SK-N-SH treated with all-trans-retinoic acid at 6 μM for 48 hours (cell line): ENCODE results near the gene NFIA.

Experiments used
- ATAC-seq: fragments of 200-7000 bp; cut with Tn5 transposase; 3 replicates; pipeline ENCODE4 v1.9.1; 2020; ENCODE audit warnings: mild to moderate bottlenecking, moderate library complexity
- ARNTL ChIP-seq: fragments of 450-650 bp; formaldehyde crosslinking; IDR thresholded peaks from 2 replicates; pipeline ENCODE4 v1.5.0; 2020; ENCODE audit warnings: low read depth, mild to moderate bottlenecking, moderate library complexity, borderline replicate concordance
- BACH2 ChIP-seq: fragments of 250-450 bp; sonication (Bioruptor Pico); IDR thresholded peaks from 2 replicates; pipeline ENCODE4 v1.9.0; 2021; ENCODE audit warnings: mild to moderate bottlenecking, borderline replicate concordance
- CSDC2 ChIP-seq: fragments of 250-450 bp; sonication (Bioruptor Pico); IDR thresholded peaks from 2 replicates; pipeline ENCODE4 v1.5.0; 2020; ENCODE audit warnings: mild to moderate bottlenecking, moderate library complexity
- ESRRG ChIP-seq: fragments of 250-450 bp; sonication (Bioruptor Pico); IDR thresholded peaks from 2 replicates; pipeline ENCODE4 v1.6.1; 2021; ENCODE audit warnings: mild to moderate bottlenecking
- GLIS3 ChIP-seq: fragments of 250-450 bp; sonication (Bioruptor Pico); IDR thresholded peaks from 2 replicates; pipeline ENCODE4 v1.5.0; 2020; ENCODE audit warnings: mild to moderate bottlenecking, moderate library complexity
- ISL1 ChIP-seq: fragments of 250-450 bp; sonication (Bioruptor Pico); IDR thresholded peaks from 2 replicates; pipeline ENCODE4 v2.1.2; 2022; ENCODE audit warnings: mild to moderate bottlenecking, moderate library complexity
- OSR1 ChIP-seq: fragments of 250-450 bp; sonication (Bioruptor Pico); IDR thresholded peaks from 2 replicates; pipeline ENCODE4 v1.8.0; 2022; ENCODE audit warnings: moderate library complexity, mild to moderate bottlenecking, inconsistent platforms
- PPARA ChIP-seq: fragments of 250-450 bp; sonication (Bioruptor Pico); IDR thresholded peaks from 2 replicates; pipeline ENCODE4 v1.5.0; 2020; ENCODE audit warnings: mild to moderate bottlenecking, borderline replicate concordance
- SNAI2 ChIP-seq: fragments of 250-450 bp; sonication (Bioruptor Pico); IDR thresholded peaks from 2 replicates; pipeline ENCODE4 v1.5.0; 2020; ENCODE audit warnings: mild to moderate bottlenecking, moderate library complexity
- TCF4 ChIP-seq: fragments of 250-450 bp; sonication (Bioruptor Pico); IDR thresholded peaks from 2 replicates; pipeline ENCODE4 v1.8.0; 2021; ENCODE audit warnings: mild to moderate bottlenecking, moderate library complexity, borderline replicate concordance
- TOX ChIP-seq: fragments of 250-450 bp; sonication (Bioruptor Pico); IDR thresholded peaks from 2 replicates; pipeline ENCODE4 v1.8.0; 2021; ENCODE audit warnings: mild to moderate bottlenecking, moderate library complexity, borderline replicate concordance
- ZC3H10 ChIP-seq: fragments of 250-450 bp; sonication (Bioruptor Pico); IDR thresholded peaks from 2 replicates; pipeline ENCODE4 v1.5.1; 2021; ENCODE audit warnings: mild to moderate bottlenecking, moderate library complexity
- ZFP3 ChIP-seq: fragments of 250-450 bp; sonication (Bioruptor Pico); IDR thresholded peaks from 2 replicates; pipeline ENCODE4 v1.5.0; 2020; ENCODE audit warnings: mild to moderate bottlenecking, moderate library complexity
- ZFP30 ChIP-seq: fragments of 450-650 bp; formaldehyde crosslinking; IDR thresholded peaks from 2 replicates; pipeline ENCODE4 v1.5.0; 2022; ENCODE audit warnings: mild to moderate bottlenecking, moderate library complexity
- ZNF565 ChIP-seq: fragments of 450-650 bp; formaldehyde crosslinking; conservative IDR thresholded peaks from 2 replicates; pipeline ENCODE4 v1.5.0; 2020; ENCODE audit warnings: low read depth, mild to moderate bottlenecking, moderate library complexity
- ZNF70 ChIP-seq: fragments of 450-650 bp; formaldehyde crosslinking; IDR thresholded peaks from 2 replicates; pipeline ENCODE4 v1.5.0; 2020; ENCODE audit warnings: mild to moderate bottlenecking, moderate library complexity
- TF ChIP-seq, protein P1 (sequence below): fragments of 250-450 bp; sonication (Bioruptor Pico); IDR thresholded peaks from 2 replicates; pipeline ENCODE4 v1.5.1; 2020; ENCODE audit warnings: low read depth, mild to moderate bottlenecking, moderate library complexity
- TF ChIP-seq, protein P2 (sequence below): fragments of 250-450 bp; sonication (Bioruptor Pico); IDR thresholded peaks from 2 replicates; pipeline ENCODE4 v1.5.0; 2020; ENCODE audit warnings: mild to moderate bottlenecking, moderate library complexity
- TF ChIP-seq, protein P3 (sequence below): fragments of 250-450 bp; sonication (Bioruptor Pico); IDR thresholded peaks from 2 replicates; pipeline ENCODE4 v1.8.0; 2021; ENCODE audit warnings: low read depth, mild to moderate bottlenecking, moderate library complexity, borderline replicate concordance
- TF ChIP-seq, protein P4 (sequence below): fragments of 250-450 bp; sonication (Bioruptor Pico); IDR thresholded peaks from 2 replicates; pipeline ENCODE4 v1.8.0; 2020; ENCODE audit warnings: mild to moderate bottlenecking, moderate library complexity, borderline replicate concordance
- TF ChIP-seq, protein P5 (sequence below): fragments of 250-450 bp; sonication (Bioruptor Pico); IDR thresholded peaks from 2 replicates; pipeline ENCODE4 v1.5.1; 2021; ENCODE audit warnings: mild to moderate bottlenecking, moderate library complexity

Gene NFIA

DNA sequence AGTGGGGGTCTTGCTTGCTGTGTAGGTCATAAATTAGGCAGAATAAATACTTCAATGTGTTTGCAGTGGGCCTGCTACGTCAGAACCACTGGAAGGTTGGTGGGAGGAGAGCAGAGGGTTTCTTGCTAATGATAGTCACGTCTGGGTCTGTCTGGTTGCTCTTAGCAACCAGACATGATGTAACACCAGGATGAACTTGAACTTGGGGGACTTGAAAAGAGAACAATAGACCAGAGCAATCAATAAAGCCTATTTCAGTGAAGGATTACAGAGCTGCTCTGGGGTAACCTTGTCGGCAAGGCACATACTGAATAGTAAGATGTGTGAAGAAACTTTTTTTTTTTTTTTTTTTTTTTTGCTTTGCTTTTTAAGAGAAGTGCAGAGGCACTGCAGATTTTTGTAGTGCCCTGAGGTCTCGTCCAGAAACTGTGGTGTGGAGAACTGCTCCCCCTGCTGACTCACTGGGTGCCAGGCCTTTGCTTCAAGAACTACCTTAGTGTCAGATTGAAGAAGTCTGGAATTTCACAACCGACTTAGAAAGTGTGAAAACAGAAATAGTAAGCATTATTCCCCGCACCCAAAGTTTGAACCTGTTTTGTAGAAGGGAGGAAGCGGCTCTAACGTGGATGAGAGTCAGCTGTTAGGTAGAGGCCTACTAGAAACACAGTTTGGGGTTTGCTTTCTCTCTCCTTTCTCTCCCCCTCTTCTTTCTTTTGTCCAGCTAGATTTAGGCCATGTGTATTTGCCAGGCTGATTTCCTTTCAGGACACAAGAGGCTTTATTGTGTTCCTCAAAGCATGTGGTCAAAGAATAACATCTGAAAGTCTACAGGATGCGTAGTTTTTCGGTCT lies 371.0 kb downstream of the NFIA start:
- ATAC-seq, result peak; percentile 97
- TF ChIP-seq, protein P1, sequence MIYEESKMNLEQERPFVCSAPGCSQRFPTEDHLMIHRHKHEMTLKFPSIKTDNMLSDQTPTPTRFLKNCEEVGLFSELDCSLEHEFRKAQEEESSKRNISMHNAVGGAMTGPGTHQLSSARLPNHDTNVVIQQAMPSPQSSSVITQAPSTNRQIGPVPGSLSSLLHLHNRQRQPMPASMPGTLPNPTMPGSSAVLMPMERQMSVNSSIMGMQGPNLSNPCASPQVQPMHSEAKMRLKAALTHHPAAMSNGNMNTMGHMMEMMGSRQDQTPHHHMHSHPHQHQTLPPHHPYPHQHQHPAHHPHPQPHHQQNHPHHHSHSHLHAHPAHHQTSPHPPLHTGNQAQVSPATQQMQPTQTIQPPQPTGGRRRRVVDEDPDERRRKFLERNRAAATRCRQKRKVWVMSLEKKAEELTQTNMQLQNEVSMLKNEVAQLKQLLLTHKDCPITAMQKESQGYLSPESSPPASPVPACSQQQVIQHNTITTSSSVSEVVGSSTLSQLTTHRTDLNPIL, result no peak
- TF ChIP-seq ISL1 (CRISPR knock-in tag), result 0 out of 2 replicates have a peak, but pooled peaks have one; percentile 8
- TF ChIP-seq GLIS3 (CRISPR knock-in tag), result no peak
- no peak; the same call in 1 of the 2 replicates for TF ChIP-seq ZNF565
- no peak for TF ChIP-seq ZFP30 (CRISPR knock-in tag)
- no peak; the same call in 1 of the 2 replicates for TF ChIP-seq ZNF70 (CRISPR knock-in tag)
- TF ChIP-seq TCF4, result no peak
- TF ChIP-seq, protein P2, sequence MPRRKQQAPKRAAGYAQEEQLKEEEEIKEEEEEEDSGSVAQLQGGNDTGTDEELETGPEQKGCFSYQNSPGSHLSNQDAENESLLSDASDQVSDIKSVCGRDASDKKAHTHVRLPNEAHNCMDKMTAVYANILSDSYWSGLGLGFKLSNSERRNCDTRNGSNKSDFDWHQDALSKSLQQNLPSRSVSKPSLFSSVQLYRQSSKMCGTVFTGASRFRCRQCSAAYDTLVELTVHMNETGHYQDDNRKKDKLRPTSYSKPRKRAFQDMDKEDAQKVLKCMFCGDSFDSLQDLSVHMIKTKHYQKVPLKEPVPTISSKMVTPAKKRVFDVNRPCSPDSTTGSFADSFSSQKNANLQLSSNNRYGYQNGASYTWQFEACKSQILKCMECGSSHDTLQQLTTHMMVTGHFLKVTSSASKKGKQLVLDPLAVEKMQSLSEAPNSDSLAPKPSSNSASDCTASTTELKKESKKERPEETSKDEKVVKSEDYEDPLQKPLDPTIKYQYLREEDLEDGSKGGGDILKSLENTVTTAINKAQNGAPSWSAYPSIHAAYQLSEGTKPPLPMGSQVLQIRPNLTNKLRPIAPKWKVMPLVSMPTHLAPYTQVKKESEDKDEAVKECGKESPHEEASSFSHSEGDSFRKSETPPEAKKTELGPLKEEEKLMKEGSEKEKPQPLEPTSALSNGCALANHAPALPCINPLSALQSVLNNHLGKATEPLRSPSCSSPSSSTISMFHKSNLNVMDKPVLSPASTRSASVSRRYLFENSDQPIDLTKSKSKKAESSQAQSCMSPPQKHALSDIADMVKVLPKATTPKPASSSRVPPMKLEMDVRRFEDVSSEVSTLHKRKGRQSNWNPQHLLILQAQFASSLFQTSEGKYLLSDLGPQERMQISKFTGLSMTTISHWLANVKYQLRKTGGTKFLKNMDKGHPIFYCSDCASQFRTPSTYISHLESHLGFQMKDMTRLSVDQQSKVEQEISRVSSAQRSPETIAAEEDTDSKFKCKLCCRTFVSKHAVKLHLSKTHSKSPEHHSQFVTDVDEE (CRISPR knock-in tag), result no peak

DNA sequence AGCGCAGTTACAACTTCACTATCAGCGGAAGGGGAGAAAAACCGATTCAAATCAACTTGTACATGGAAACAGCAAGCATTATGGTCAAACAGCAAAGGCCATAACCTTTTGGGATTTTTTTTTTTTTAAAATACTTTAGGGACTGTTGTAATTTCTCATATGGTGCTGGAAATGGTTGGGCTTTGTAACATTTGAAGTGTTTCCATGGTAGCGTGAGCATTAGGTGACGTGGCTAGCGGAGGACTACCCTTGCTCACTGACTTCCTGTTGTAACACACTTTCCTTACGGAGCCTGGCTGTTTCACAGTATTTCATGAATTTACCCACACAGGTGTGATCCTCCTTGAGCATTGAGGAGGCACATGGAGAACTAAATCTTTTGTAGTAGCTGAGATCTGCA lies 373.0 kb downstream of the NFIA start:
- ATAC-seq, result no peak
- TF ChIP-seq CSDC2 (CRISPR knock-in tag) (no peak), OSR1 (CRISPR knock-in tag) (no peak), ISL1 (CRISPR knock-in tag) (no peak), TCF4 (no peak), ZC3H10 (CRISPR knock-in tag) (no peak), ESRRG (CRISPR knock-in tag) (no peak), BACH2 (CRISPR knock-in tag) (no peak), SNAI2 (CRISPR knock-in tag) (no peak), ZNF70 (CRISPR knock-in tag) (no peak), ZFP3 (CRISPR knock-in tag) (no peak), TOX (CRISPR knock-in tag) (no peak), ARNTL (CRISPR knock-in tag) (no peak)
- TF ChIP-seq, protein P3, sequence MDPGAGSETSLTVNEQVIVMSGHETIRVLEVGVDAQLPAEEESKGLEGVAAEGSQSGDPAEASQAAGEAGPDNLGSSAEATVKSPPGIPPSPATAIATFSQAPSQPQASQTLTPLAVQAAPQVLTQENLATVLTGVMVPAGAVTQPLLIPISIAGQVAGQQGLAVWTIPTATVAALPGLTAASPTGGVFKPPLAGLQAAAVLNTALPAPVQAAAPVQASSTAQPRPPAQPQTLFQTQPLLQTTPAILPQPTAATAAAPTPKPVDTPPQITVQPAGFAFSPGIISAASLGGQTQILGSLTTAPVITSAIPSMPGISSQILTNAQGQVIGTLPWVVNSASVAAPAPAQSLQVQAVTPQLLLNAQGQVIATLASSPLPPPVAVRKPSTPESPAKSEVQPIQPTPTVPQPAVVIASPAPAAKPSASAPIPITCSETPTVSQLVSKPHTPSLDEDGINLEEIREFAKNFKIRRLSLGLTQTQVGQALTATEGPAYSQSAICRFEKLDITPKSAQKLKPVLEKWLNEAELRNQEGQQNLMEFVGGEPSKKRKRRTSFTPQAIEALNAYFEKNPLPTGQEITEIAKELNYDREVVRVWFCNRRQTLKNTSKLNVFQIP, result no peak
- TF ChIP-seq, protein P1, result no peak

DNA sequence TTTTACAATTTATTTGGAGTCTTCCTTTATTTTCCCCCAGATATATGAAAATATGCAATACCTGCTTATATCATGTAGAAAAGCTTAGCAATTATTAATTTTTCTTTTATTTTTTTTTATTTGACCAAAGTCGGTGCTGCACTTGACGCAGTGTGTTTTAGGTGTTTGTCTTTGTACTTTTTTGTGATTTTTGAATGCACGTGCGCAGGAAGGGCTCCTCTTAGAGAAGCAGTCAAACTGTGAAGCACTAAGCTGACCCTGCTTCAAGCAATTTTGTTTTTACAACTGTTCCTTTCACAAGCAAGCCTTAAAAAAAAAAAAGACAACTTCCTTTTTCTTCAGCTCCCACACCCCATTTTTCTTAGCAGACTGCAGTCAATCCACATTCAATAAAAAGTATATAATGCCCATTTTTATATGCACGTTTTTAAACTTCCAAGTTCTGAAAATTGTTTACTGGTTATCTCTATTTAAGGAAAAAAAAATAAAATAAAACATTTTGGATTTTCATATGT lies 375.2 kb downstream of the NFIA start:
- ATAC-seq, result no peak
- TF ChIP-seq ARNTL (CRISPR knock-in tag) (no peak), TOX (CRISPR knock-in tag) (no peak), CSDC2 (CRISPR knock-in tag) (no peak), ZNF70 (CRISPR knock-in tag) (no peak), ZC3H10 (CRISPR knock-in tag) (no peak), GLIS3 (CRISPR knock-in tag) (no peak), PPARA (CRISPR knock-in tag) (no peak)
- TF ChIP-seq, protein P4, sequence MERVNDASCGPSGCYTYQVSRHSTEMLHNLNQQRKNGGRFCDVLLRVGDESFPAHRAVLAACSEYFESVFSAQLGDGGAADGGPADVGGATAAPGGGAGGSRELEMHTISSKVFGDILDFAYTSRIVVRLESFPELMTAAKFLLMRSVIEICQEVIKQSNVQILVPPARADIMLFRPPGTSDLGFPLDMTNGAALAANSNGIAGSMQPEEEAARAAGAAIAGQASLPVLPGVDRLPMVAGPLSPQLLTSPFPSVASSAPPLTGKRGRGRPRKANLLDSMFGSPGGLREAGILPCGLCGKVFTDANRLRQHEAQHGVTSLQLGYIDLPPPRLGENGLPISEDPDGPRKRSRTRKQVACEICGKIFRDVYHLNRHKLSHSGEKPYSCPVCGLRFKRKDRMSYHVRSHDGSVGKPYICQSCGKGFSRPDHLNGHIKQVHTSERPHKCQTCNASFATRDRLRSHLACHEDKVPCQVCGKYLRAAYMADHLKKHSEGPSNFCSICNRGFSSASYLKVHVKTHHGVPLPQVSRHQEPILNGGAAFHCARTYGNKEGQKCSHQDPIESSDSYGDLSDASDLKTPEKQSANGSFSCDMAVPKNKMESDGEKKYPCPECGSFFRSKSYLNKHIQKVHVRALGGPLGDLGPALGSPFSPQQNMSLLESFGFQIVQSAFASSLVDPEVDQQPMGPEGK (CRISPR knock-in tag), result no peak
- TF ChIP-seq, protein P2 (CRISPR knock-in tag), result no peak
- TF ChIP-seq, protein P5, sequence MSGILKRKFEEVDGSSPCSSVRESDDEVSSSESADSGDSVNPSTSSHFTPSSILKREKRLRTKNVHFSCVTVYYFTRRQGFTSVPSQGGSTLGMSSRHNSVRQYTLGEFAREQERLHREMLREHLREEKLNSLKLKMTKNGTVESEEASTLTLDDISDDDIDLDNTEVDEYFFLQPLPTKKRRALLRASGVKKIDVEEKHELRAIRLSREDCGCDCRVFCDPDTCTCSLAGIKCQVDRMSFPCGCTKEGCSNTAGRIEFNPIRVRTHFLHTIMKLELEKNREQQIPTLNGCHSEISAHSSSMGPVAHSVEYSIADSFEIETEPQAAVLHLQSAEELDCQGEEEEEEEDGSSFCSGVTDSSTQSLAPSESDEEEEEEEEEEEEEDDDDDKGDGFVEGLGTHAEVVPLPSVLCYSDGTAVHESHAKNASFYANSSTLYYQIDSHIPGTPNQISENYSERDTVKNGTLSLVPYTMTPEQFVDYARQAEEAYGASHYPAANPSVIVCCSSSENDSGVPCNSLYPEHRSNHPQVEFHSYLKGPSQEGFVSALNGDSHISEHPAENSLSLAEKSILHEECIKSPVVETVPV (CRISPR knock-in tag), result no peak
- TF ChIP-seq, protein P3, result no peak
